HG02798 (cell line): Measurements from ENCODE around the gene FBXL19.

ENCODE experiments used
- ATAC-seq: cut with Tn5 transposase; IDR thresholded peaks from one replicate; pipeline ENCODE4 v1.9.1; 2021; ENCODE audit warnings: mild to moderate bottlenecking; ENCODE audit not compliant: unreplicated experiment, poor library complexity

Gene FBXL19

GRCh38 chr16:30894540-30895368 is 28.6 kb upstream of the FBXL19 start:
- ATAC-seq: no peak

GRCh38 chr16:30895627-30896260 is 27.6 kb upstream of the FBXL19 start:
- ATAC-seq: no peak

GRCh38 chr16:30896261-30896888 is 27.0 kb upstream of the FBXL19 start, which contains the start of gene CTF1:
TSS of gene CTF1 (plus strand) at chr16:30896614. CDS start at chr16:30896644, 30 bp downstream.
- no peak for ATAC-seq

GRCh38 chr16:30896889-30897733 is 26.3 kb upstream of the FBXL19 start:
- peak; percentile 41 for ATAC-seq

- no peak for ATAC-seq
Measured at GRCh38 chr16:30899794-30900193, 23.6 kb upstream of the FBXL19 start.

- no peak for ATAC-seq
Measured at GRCh38 chr16:30900588-30900987, 22.8 kb upstream of the FBXL19 start.

- ATAC-seq: no peak
Measured at GRCh38 chr16:30901201-30902028, 22.0 kb upstream of the FBXL19 start.

- ATAC-seq: peak; percentile 80
Measured at GRCh38 chr16:30902029-30902972, 21.1 kb upstream of the FBXL19 start.

GRCh38 chr16:30903002-30903401 is 20.4 kb upstream of the FBXL19 start:
- no peak for ATAC-seq

GRCh38 chr16:30903596-30903995 is 19.8 kb upstream of the FBXL19 start:
- no peak for ATAC-seq

- no peak for ATAC-seq
Measured at GRCh38 chr16:30904114-30904780, 19.1 kb upstream of the FBXL19 start.

- no peak for ATAC-seq
Measured at GRCh38 chr16:30907064-30907463, 16.3 kb upstream of the FBXL19 start.

- ATAC-seq: no peak
Measured at GRCh38 chr16:30910427-30911029, 12.8 kb upstream of the FBXL19 start.

- no peak for ATAC-seq
Measured at GRCh38 chr16:30912794-30913412, 10.5 kb upstream of the FBXL19 start.

- ATAC-seq: no peak
Measured at GRCh38 chr16:30914830-30915229, 8.5 kb upstream of the FBXL19 start.

GRCh38 chr16:30918614-30919013 is 4.8 kb upstream of the FBXL19 start:
- no peak for ATAC-seq

GRCh38 chr16:30920891-30921290 is 2.5 kb upstream of the FBXL19 start:
- no peak for ATAC-seq
